ENCODE measurements around the gene MRPS6.

Gene MRPS6

GRCh38 chr21:34042735-34043134, 30.6 kb upstream of the MRPS6 start:
- TF ChIP-seq CTCF (IDR thresholded peaks at IDR 0.05; ENCODE audit: low read depth, low read length): no peak
- Histone ChIP-seq H3K27me3 (ENCODE audit: insufficient read depth, low read depth, severe bottlenecking) (peaks cover 92% of the 10 kb centered on the region), H3K36me3 (no peaks in the 10 kb centered on the region), H3K27ac (no peak overlapping the region), H3K4me3 (ENCODE audit: low read depth, low read length) (no peak overlapping the region), H3K9me3 (ENCODE audit: severe bottlenecking) (peaks cover 4% of the 10 kb centered on the region)
- DNase-seq: no peak

GRCh38 chr21:34043333-34043732, 30.0 kb upstream of the MRPS6 start:
- H3K36me3 ChIP-seq: no peaks in the 10 kb centered on the region
- TF ChIP-seq CTCF (IDR thresholded peaks at IDR 0.05; ENCODE audit: low read depth, low read length): no peak

GRCh38 chr21:34046917-34047316, 26.5 kb upstream of the MRPS6 start:
- Histone ChIP-seq H3K9me3 (ENCODE audit: severe bottlenecking) (peaks cover 10% of the 10 kb centered on the region), H3K4me3 (ENCODE audit: low read depth, low read length) (no peak overlapping the region), H3K36me3 (no peaks in the 10 kb centered on the region), H3K27ac (no peak overlapping the region), H3K27me3 (ENCODE audit: insufficient read depth, low read depth, severe bottlenecking) (peaks cover 85% of the 10 kb centered on the region)
- DNase-seq: no peak
- no peak for TF ChIP-seq CTCF (IDR thresholded peaks at IDR 0.05; ENCODE audit: low read depth, low read length)

More at GRCh38 chr21:34043333-34043732, 30.0 kb upstream of the MRPS6 start:
- peaks cover 92% of the 10 kb centered on the region for H3K27me3 ChIP-seq (ENCODE audit: insufficient read depth, low read depth, severe bottlenecking)
- no peak overlapping the region for H3K4me3 ChIP-seq (ENCODE audit: low read depth, low read length)
- no peak overlapping the region for H3K27ac ChIP-seq
- peaks cover 8% of the 10 kb centered on the region for H3K9me3 ChIP-seq (ENCODE audit: severe bottlenecking)
- no peak for DNase-seq

GRCh38 chr21:34047835-34048234, 25.5 kb upstream of the MRPS6 start:
- TF ChIP-seq CTCF (IDR thresholded peaks at IDR 0.05; ENCODE audit: low read depth, low read length): no peak
- Histone ChIP-seq H3K36me3 (no peaks in the 10 kb centered on the region), H3K9me3 (ENCODE audit: severe bottlenecking) (peaks cover 10% of the 10 kb centered on the region), H3K27me3 (ENCODE audit: insufficient read depth, low read depth, severe bottlenecking) (peaks cover 87% of the 10 kb centered on the region), H3K27ac (no peak overlapping the region), H3K4me3 (ENCODE audit: low read depth, low read length) (no peak overlapping the region)
- DNase-seq: no peak

- TF ChIP-seq CTCF (IDR thresholded peaks at IDR 0.05; ENCODE audit: low read depth, low read length): no peak
- H3K4me3 ChIP-seq (ENCODE audit: low read depth, low read length): no peak overlapping the region
- DNase-seq: no peak
- H3K36me3 ChIP-seq: no peaks in the 10 kb centered on the region
- peaks cover 10% of the 10 kb centered on the region for H3K9me3 ChIP-seq (ENCODE audit: severe bottlenecking)
- H3K27ac ChIP-seq: no peak overlapping the region
- H3K27me3 ChIP-seq (ENCODE audit: insufficient read depth, low read depth, severe bottlenecking): peaks cover 86% of the 10 kb centered on the region
Measured at GRCh38 chr21:34052171-34052570, 21.2 kb upstream of the MRPS6 start.

- no peaks in the 10 kb centered on the region for H3K36me3 ChIP-seq
- H3K27ac ChIP-seq: no peak overlapping the region
- H3K9me3 ChIP-seq (ENCODE audit: severe bottlenecking): peaks cover 4% of the 10 kb centered on the region
- DNase-seq: no peak
- peaks cover 89% of the 10 kb centered on the region for H3K27me3 ChIP-seq (ENCODE audit: insufficient read depth, low read depth, severe bottlenecking)
- TF ChIP-seq CTCF (IDR thresholded peaks at IDR 0.05; ENCODE audit: low read depth, low read length): no peak
- no peak overlapping the region for H3K4me3 ChIP-seq (ENCODE audit: low read depth, low read length)
Measured at GRCh38 chr21:34054259-34054658, 19.1 kb upstream of the MRPS6 start.
